Kidney epithelial cell (primary cell): ENCODE data around the gene ADGRV1. TPM values are rescaled to one million over a fixed set of nuclear protein-coding genes. Genes with fewer than 3 reads are reported as not detected.
"Not testable (repeated sequence)": the region's sequence is repeated elsewhere in the genome, so short reads cannot be mapped to it uniquely, and the experiment has no call there.

Experiments used
- DNase-seq: peaks from one replicate; pipeline ENCODE4 v3.0.0-alpha.2; 2010; ENCODE audit warnings: low read depth
- H3K27me3 ChIP-seq: 2 replicates; pipeline ENCODE4 v1.6.0; 2011; ENCODE audit warnings: low read length; ENCODE audit not compliant: control insufficient read depth, insufficient read depth
- H3K36me3 ChIP-seq: 2 replicates; pipeline ENCODE4 v1.5.1; 2011; ENCODE audit warnings: low read length; ENCODE audit not compliant: control insufficient read depth, insufficient read depth
- H3K4me3 ChIP-seq: 2 replicates; pipeline ENCODE4 v1.5.1; 2011; ENCODE audit warnings: low read depth, mild to moderate bottlenecking, control low read depth, low read length
- CTCF ChIP-seq: IDR thresholded peaks from 2 replicates; pipeline ENCODE4 v1.5.1; 2011; ENCODE audit warnings: mild to moderate bottlenecking, moderate library complexity, low read length, control low read depth, inconsistent platforms; ENCODE audit not compliant: insufficient read depth, poor library complexity, severe bottlenecking
- total RNA-seq: library from RNA; depleted of rRNA; stranded (reverse); fragments of >200 nt; gene quantifications from 2 replicates; pipeline ENCODE4 v1.2.3, GENCODE V29; 2015

ADGRV1 gene
- total RNA-seq, 1 donor from 2014 or later: 3.5 TPM

- no peak for DNase-seq
- Histone ChIP-seq H3K36me3 (no peaks in the 10 kb centered on the region), H3K4me3 (no peak overlapping the region), H3K27me3 (no peaks in the 10 kb centered on the region)
- TF ChIP-seq CTCF: no peak
Measured at GRCh38 chr5:91006713-91007112, 448.1 kb downstream of the ADGRV1 start.

GRCh38 chr5:91007251-91007650, 448.7 kb downstream of the ADGRV1 start:
- H3K36me3 ChIP-seq: no peaks in the 10 kb centered on the region

GRCh38 chr5:91007780-91008402, 449.3 kb downstream of the ADGRV1 start:
- DNase-seq: no peak
- TF ChIP-seq CTCF: no peak
- no peaks in the 10 kb centered on the region for H3K36me3 ChIP-seq

More at GRCh38 chr5:91007251-91007650, 448.7 kb downstream of the ADGRV1 start:
- DNase-seq: no peak
- TF ChIP-seq CTCF: no peak
- Histone ChIP-seq H3K4me3 (no peak overlapping the region), H3K27me3 (no peaks in the 10 kb centered on the region)

GRCh38 chr5:91010090-91010489, 451.5 kb downstream of the ADGRV1 start:
- no peak for DNase-seq
- no peaks in the 10 kb centered on the region for H3K36me3 ChIP-seq
- TF ChIP-seq CTCF: no peak
- H3K4me3 ChIP-seq: no peak overlapping the region
- no peaks in the 10 kb centered on the region for H3K27me3 ChIP-seq

More at GRCh38 chr5:91007780-91008402, 449.3 kb downstream of the ADGRV1 start:
- no peak overlapping the region for H3K4me3 ChIP-seq
- H3K27me3 ChIP-seq: no peaks in the 10 kb centered on the region

- no peaks in the 10 kb centered on the region for H3K36me3 ChIP-seq
- no peak for DNase-seq
- no peaks in the 10 kb centered on the region for H3K27me3 ChIP-seq
- no peak for TF ChIP-seq CTCF
- no peak overlapping the region for H3K4me3 ChIP-seq
Measured at GRCh38 chr5:91011029-91011428, 452.4 kb downstream of the ADGRV1 start.

GRCh38 chr5:91012867-91013266, 454.3 kb downstream of the ADGRV1 start:
- DNase-seq, H3K27me3 ChIP-seq, H3K4me3 ChIP-seq, H3K36me3 ChIP-seq: not testable (repeated sequence)
